KMS-11 (cell line): ENCODE measurements around the gene ZC2HC1B.

ENCODE experiments used
- H2AFZ ChIP-seq: fragments of 200-600 bp; sonication (generic); 2 replicates; pipeline ENCODE4 v1.6.1; 2016; ENCODE audit warnings: antibody characterized with exemption, mixed run types, low read depth
- H3K27ac ChIP-seq: fragments of 200-600 bp; sonication (generic); 2 replicates; pipeline ENCODE4 v1.6.1; 2016; ENCODE audit warnings: mild to moderate bottlenecking, mixed run types
- H3K27me3 ChIP-seq: fragments of 200-600 bp; sonication (generic); 2 replicates; pipeline ENCODE4 v1.6.1; 2017; ENCODE audit warnings: mild to moderate bottlenecking, low read depth, mixed run types, moderate library complexity; ENCODE audit not compliant: insufficient read depth
- H3K36me3 ChIP-seq: fragments of 200-600 bp; sonication (generic); 2 replicates; pipeline ENCODE4 v1.6.1; 2017; ENCODE audit warnings: mild to moderate bottlenecking, mixed run types; ENCODE audit not compliant: insufficient read depth
- H3K4me1 ChIP-seq: fragments of 200-600 bp; sonication (generic); 2 replicates; pipeline ENCODE4 v1.6.1; 2016; ENCODE audit warnings: mild to moderate bottlenecking, low read depth, mixed run types; ENCODE audit not compliant: poor library complexity, severe bottlenecking
- H3K4me2 ChIP-seq: fragments of 200-600 bp; sonication (generic); 2 replicates; pipeline ENCODE4 v1.7.0; 2016; ENCODE audit warnings: mild to moderate bottlenecking, mixed run types
- H3K4me3 ChIP-seq: fragments of 200-600 bp; sonication (generic); IDR thresholded peaks from 2 replicates; pipeline ENCODE4 v1.6.1; 2017; ENCODE audit warnings: low read depth, low read length, mixed read lengths; ENCODE audit not compliant: insufficient read depth
- H3K79me2 ChIP-seq: fragments of 200-600 bp; sonication (generic); 2 replicates; pipeline ENCODE4 v1.6.1; 2016; ENCODE audit warnings: low read depth, mixed run types; ENCODE audit not compliant: insufficient read depth
- H3K9ac ChIP-seq: fragments of 200-600 bp; sonication (generic); 2 replicates; pipeline ENCODE4 v1.6.1; 2016; ENCODE audit warnings: mild to moderate bottlenecking, mixed run types
- H4K20me1 ChIP-seq: fragments of 200-600 bp; sonication (generic); 2 replicates; pipeline ENCODE4 v1.6.1; 2016; ENCODE audit warnings: mild to moderate bottlenecking, mixed run types; ENCODE audit not compliant: insufficient read depth
- CTCF ChIP-seq: fragments of 200-600 bp; sonication (generic); conservative IDR thresholded peaks from 2 replicates; pipeline ENCODE4 v1.6.1; 2017; ENCODE audit warnings: low read depth, mild to moderate bottlenecking, antibody characterized with exemption, low read length, moderate library complexity, mixed read lengths

ZC2HC1B gene

GRCh38 chr6:143880412-143880811 lies 16.1 kb downstream of the ZC2HC1B start:
- Histone ChIP-seq H3K79me2 (no peaks in the 10 kb centered on the region), H3K4me1 (no peaks in the 10 kb centered on the region), H3K9ac (no peak overlapping the region), H3K27ac (no peak overlapping the region), H4K20me1 (no peaks in the 10 kb centered on the region), H3K4me2 (no peak overlapping the region), H3K27me3 (no peaks in the 10 kb centered on the region), H3K36me3 (no peaks in the 10 kb centered on the region), H2AFZ (no peak overlapping the region), H3K4me3 (no peak overlapping the region)
- no peak for TF ChIP-seq CTCF

GRCh38 chr6:143882401-143882930 lies 18.2 kb downstream of the ZC2HC1B start:
- Histone ChIP-seq H3K27ac (no peak overlapping the region), H3K4me3 (no peak overlapping the region), H4K20me1 (no peaks in the 10 kb centered on the region), H3K4me2 (no peak overlapping the region), H3K79me2 (no peaks in the 10 kb centered on the region), H3K4me1 (no peaks in the 10 kb centered on the region), H2AFZ (no peak overlapping the region), H3K36me3 (no peaks in the 10 kb centered on the region), H3K27me3 (no peaks in the 10 kb centered on the region), H3K9ac (no peak overlapping the region)
- no peak for TF ChIP-seq CTCF

GRCh38 chr6:143884216-143884900 lies 20.1 kb downstream of the ZC2HC1B start:
- H3K4me3 ChIP-seq: no peak overlapping the region
- H3K4me1 ChIP-seq: no peaks in the 10 kb centered on the region
- H3K36me3 ChIP-seq: no peaks in the 10 kb centered on the region
- no peaks in the 10 kb centered on the region for H3K27me3 ChIP-seq
- H3K4me2 ChIP-seq: no peak overlapping the region
- H4K20me1 ChIP-seq: no peaks in the 10 kb centered on the region
- no peak overlapping the region for H2AFZ ChIP-seq
- H3K79me2 ChIP-seq: no peaks in the 10 kb centered on the region
- no peak for TF ChIP-seq CTCF
- no peak overlapping the region for H3K27ac ChIP-seq
- no peak overlapping the region for H3K9ac ChIP-seq

GRCh38 chr6:143885116-143885515 lies 20.8 kb downstream of the ZC2HC1B start:
- H3K27me3 ChIP-seq: no peaks in the 10 kb centered on the region
- no peak for TF ChIP-seq CTCF
- H3K36me3 ChIP-seq: no peaks in the 10 kb centered on the region
- no peaks in the 10 kb centered on the region for H3K4me1 ChIP-seq
- H3K4me2 ChIP-seq: no peak overlapping the region
- no peak overlapping the region for H3K27ac ChIP-seq
- no peak overlapping the region for H3K4me3 ChIP-seq
- no peaks in the 10 kb centered on the region for H4K20me1 ChIP-seq
- no peak overlapping the region for H2AFZ ChIP-seq
- no peak overlapping the region for H3K9ac ChIP-seq
- H3K79me2 ChIP-seq: no peaks in the 10 kb centered on the region
